HG03378 (cell line): Measurements from ENCODE around the gene CCL19.
A peak's percentile ranks its signal among the peaks of the same experiment; 100 is the strongest.

Source experiments
- ATAC-seq: cut with Tn5 transposase; IDR thresholded peaks from one replicate; pipeline ENCODE4 v1.9.1; 2021; ENCODE audit warnings: mild to moderate bottlenecking, moderate library complexity; ENCODE audit not compliant: unreplicated experiment

Gene CCL19

GRCh38 chr9:34664281-34665066, 26.6 kb downstream of the CCL19 start:
- no peak for ATAC-seq

- ATAC-seq: no peak
Measured at GRCh38 chr9:34663303-34663605, 27.8 kb downstream of the CCL19 start.

- no peak for ATAC-seq
Measured at GRCh38 chr9:34662526-34663302, 28.4 kb downstream of the CCL19 start, which contains the start of gene CCL27. CCL27 (minus strand) TSS chr9:34662657; CDS start chr9:34662633, 24 bp downstream.

GRCh38 chr9:34659592-34660253, 31.4 kb downstream of the CCL19 start:
- ATAC-seq: no peak

GRCh38 chr9:34658461-34658860, 32.6 kb downstream of the CCL19 start:
- no peak for ATAC-seq

- ATAC-seq: no peak
Measured at GRCh38 chr9:34656992-34657391, 34.1 kb downstream of the CCL19 start.

- ATAC-seq: no peak
Measured at GRCh38 chr9:34655394-34655793, 35.7 kb downstream of the CCL19 start.

GRCh38 chr9:34654323-34655051, 36.6 kb downstream of the CCL19 start:
- no peak for ATAC-seq

GRCh38 chr9:34653151-34654072, 37.7 kb downstream of the CCL19 start:
- no peak for ATAC-seq

- no peak for ATAC-seq
Measured at GRCh38 chr9:34652602-34653000, 38.5 kb downstream of the CCL19 start.

GRCh38 chr9:34651876-34652601, 39.0 kb downstream of the CCL19 start, which contains the start of gene IL11RA:
IL11RA (plus strand) TSS chr9:34652185; CDS start chr9:34655218, 3,033 bp downstream.
- no peak for ATAC-seq

GRCh38 chr9:34651321-34651720, 39.8 kb downstream of the CCL19 start:
- ATAC-seq: no peak

- ATAC-seq: no peak
Measured at GRCh38 chr9:34650816-34651215, 40.3 kb downstream of the CCL19 start.

GRCh38 chr9:34648673-34649072, 42.4 kb downstream of the CCL19 start:
- no peak for ATAC-seq

GRCh38 chr9:34647651-34648050, 43.4 kb downstream of the CCL19 start:
- ATAC-seq: no peak

- no peak for ATAC-seq
Measured at GRCh38 chr9:34647084-34647403, 44.0 kb downstream of the CCL19 start.

- ATAC-seq: peak; percentile 69
Measured at GRCh38 chr9:34646211-34647083, 44.6 kb downstream of the CCL19 start, which contains the start of gene GALT. GALT (plus strand) TSS chr9:34646675; CDS start chr9:34646705, 30 bp downstream.

GRCh38 chr9:34644766-34645314, 46.2 kb downstream of the CCL19 start:
- ATAC-seq: no peak
